HFF-Myc (cell line): ENCODE results near the gene KRT36.

Source experiments
- DNase-seq: peaks from one replicate; pipeline ENCODE4 v3.0.0-alpha.2; 2011; ENCODE audit warnings: low read depth; ENCODE audit errors: extremely low read depth
- H3K4me3 ChIP-seq: replicated peaks from 2 replicates; pipeline ENCODE4 v1.5.1; 2011; ENCODE audit warnings: low read depth, mild to moderate bottlenecking, control low read depth, low read length
- CTCF ChIP-seq: IDR thresholded peaks from 2 replicates; pipeline ENCODE4 v1.5.1; 2012; ENCODE audit warnings: mild to moderate bottlenecking, low read depth, low read length, control low read depth; ENCODE audit errors: missing control alignments

The KRT36 gene

GRCh38 chr17:41444186-41444585 lies 45.5 kb downstream of the KRT36 start:
- no peak for DNase-seq
- TF ChIP-seq CTCF: no peak
- no peak overlapping the region for H3K4me3 ChIP-seq

- DNase-seq: no peak
- H3K4me3 ChIP-seq: no peak overlapping the region
- TF ChIP-seq CTCF: no peak
These were observed 47.0 kb downstream of the KRT36 start for GRCh38 chr17:41442739-41443138.

GRCh38 chr17:41440531-41441033 lies 49.1 kb downstream of the KRT36 start, which contains the start of gene KRT38:
KRT38 (minus strand) TSS chr17:41440983; CDS start chr17:41440921, 62 bp downstream.
- H3K4me3 ChIP-seq: no peak within 1 kb of the TSS
- no peak for TF ChIP-seq CTCF
- no peak for DNase-seq

GRCh38 chr17:41439375-41439774 lies 50.3 kb downstream of the KRT36 start:
- no peak overlapping the region for H3K4me3 ChIP-seq
- no peak for DNase-seq
- TF ChIP-seq CTCF: no peak

- no peak for TF ChIP-seq CTCF
These were observed 51.9 kb downstream of the KRT36 start for GRCh38 chr17:41437769-41438168.

GRCh38 chr17:41437254-41437653 lies 52.5 kb downstream of the KRT36 start:
- no peak for DNase-seq
- no peak overlapping the region for H3K4me3 ChIP-seq
- TF ChIP-seq CTCF: no peak

More at GRCh38 chr17:41437769-41438168, 51.9 kb downstream of the KRT36 start:
- no peak for DNase-seq
- no peak overlapping the region for H3K4me3 ChIP-seq
